Nephron progenitor cell (in vitro differentiated cells): ENCODE results near the gene C10orf143.

ENCODE experiments used
- DNase-seq: peaks from one replicate; pipeline ENCODE4 v3.0.0; 2021
- H3K27ac Mint-ChIP-seq: 2 replicates; pipeline ENCODE4 v1.8.0; 2021; ENCODE audit warnings: mild to moderate bottlenecking, moderate library complexity, mixed read lengths
- H3K27me3 Mint-ChIP-seq: 2 replicates; pipeline ENCODE4 v1.8.0; 2021; ENCODE audit warnings: mild to moderate bottlenecking, low read depth, mixed read lengths; ENCODE audit not compliant: poor library complexity
- H3K36me3 Mint-ChIP-seq: 2 replicates; pipeline ENCODE4 v1.8.0; 2021; ENCODE audit warnings: low read depth, mixed read lengths
- H3K4me1 Mint-ChIP-seq: 2 replicates; pipeline ENCODE4 v1.8.0; 2021; ENCODE audit warnings: mixed read lengths
- H3K4me3 Mint-ChIP-seq: 2 replicates; pipeline ENCODE4 v1.8.0; 2021; ENCODE audit warnings: mild to moderate bottlenecking, moderate library complexity, mixed read lengths
- H3K9me3 Mint-ChIP-seq: 2 replicates; pipeline ENCODE4 v1.8.0; 2021; ENCODE audit warnings: mild to moderate bottlenecking, moderate library complexity, mixed read lengths
- TF ChIP-seq, protein P1 (sequence below): fragments of 200-600 bp; sonication (generic); IDR thresholded peaks from 2 replicates; pipeline ENCODE4 v1.5.0; 2021; ENCODE audit warnings: antibody characterized with exemption

Gene C10orf143

DNA sequence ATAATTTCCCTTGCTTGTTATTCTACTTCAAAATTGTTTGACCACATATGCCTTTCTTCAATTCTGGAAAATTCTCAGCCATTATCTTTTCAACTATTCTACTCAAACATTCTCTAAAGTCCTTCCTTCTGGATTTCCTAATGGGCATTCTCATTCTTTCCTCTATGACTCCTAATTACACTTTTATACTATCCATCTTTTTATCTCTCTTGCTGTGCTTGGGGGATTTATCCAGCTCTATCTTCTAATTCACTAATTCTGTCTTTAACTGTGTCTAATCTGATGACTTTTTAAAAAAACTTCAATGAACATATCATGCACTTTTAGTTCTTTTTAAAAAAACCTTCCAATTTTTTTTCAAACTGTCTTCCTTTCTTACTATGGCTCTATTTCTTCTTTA is 38.4 kb downstream of the C10orf143 start:
- Mint-ChIP-seq H3K36me3 (peaks cover 5% of the 10 kb centered on the region), H3K27me3 (peaks cover 12% of the 10 kb centered on the region), H3K4me3 (no peak overlapping the region), H3K4me1 (no peaks in the 10 kb centered on the region), H3K9me3 (peaks cover 12% of the 10 kb centered on the region), H3K27ac (no peak overlapping the region)
- TF ChIP-seq, protein P1, sequence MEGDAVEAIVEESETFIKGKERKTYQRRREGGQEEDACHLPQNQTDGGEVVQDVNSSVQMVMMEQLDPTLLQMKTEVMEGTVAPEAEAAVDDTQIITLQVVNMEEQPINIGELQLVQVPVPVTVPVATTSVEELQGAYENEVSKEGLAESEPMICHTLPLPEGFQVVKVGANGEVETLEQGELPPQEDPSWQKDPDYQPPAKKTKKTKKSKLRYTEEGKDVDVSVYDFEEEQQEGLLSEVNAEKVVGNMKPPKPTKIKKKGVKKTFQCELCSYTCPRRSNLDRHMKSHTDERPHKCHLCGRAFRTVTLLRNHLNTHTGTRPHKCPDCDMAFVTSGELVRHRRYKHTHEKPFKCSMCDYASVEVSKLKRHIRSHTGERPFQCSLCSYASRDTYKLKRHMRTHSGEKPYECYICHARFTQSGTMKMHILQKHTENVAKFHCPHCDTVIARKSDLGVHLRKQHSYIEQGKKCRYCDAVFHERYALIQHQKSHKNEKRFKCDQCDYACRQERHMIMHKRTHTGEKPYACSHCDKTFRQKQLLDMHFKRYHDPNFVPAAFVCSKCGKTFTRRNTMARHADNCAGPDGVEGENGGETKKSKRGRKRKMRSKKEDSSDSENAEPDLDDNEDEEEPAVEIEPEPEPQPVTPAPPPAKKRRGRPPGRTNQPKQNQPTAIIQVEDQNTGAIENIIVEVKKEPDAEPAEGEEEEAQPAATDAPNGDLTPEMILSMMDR: no peak
- DNase-seq: no peak

DNA sequence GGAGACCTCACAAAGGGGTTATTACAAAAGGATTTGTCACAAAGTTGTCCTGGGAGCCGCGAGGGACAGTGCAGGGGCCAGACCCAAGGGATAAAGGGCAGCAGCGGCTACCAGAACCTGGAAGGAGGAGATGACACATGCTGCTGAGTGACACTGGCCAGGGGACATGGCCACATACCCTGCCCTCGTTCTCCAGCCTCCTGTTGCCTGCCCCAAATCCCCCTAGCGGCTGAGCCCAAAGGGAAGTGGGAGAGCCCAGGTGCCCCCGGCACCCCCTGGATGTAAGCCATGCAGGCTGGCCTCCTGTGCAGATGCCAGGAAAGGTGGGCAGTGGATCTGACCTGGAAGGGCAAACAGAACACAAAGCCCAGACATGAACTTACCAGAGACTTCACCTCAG is 42.7 kb downstream of the C10orf143 start:
- Mint-ChIP-seq H3K4me1 (no peaks in the 10 kb centered on the region), H3K27ac (no peak overlapping the region), H3K36me3 (peaks cover under 1% of the 10 kb centered on the region), H3K27me3 (peaks cover 12% of the 10 kb centered on the region), H3K4me3 (no peak overlapping the region), H3K9me3 (peaks cover 9% of the 10 kb centered on the region)
- no peak for DNase-seq
- TF ChIP-seq, protein P1: no peak

DNA sequence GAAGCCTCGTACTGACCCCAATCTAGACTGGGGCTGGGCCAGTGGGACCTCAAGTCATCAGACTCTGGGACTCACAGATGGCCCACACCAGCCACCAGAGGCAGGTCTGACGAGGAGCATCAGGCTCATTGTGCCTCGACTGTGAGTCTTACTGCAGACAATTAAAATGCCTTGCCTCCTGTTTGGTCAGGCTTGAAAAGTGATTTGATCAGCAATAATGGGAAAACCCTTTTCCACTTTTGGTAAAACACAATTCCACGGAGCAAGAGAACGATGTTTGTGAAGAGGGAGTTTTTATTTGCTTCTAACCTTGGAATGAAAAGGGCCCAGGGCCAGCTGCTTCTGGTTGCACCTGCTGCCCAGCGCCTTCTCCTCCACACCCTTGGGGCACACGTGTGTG is 43.9 kb downstream of the C10orf143 start:
- Mint-ChIP-seq H3K4me3 (no peak overlapping the region), H3K27me3 (peaks cover 12% of the 10 kb centered on the region), H3K27ac (no peak overlapping the region), H3K36me3 (no peaks in the 10 kb centered on the region), H3K9me3 (no peaks in the 10 kb centered on the region), H3K4me1 (no peaks in the 10 kb centered on the region)
- no peak for DNase-seq
- TF ChIP-seq, protein P1: no peak

DNA sequence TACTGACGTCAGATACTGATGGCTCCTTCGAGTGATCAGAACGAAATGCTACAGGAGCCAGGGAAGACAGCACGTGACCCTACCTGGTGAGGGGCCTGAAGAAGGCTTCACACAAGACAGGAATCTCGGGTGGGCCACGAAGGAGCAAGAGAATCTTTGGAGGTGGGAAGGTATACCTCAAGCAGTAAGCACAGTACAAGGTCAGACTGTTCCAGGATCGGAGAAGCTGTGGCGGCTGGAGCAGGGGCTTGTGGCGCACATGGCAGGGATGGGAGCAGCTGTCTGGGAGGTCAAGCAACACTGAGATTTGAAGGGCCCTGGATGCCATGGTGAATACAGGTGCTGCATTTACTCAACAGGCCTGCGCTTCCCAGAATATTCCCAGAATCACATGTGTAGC is 45.4 kb downstream of the C10orf143 start:
- no peaks in the 10 kb centered on the region for H3K4me1 Mint-ChIP-seq
- no peaks in the 10 kb centered on the region for H3K9me3 Mint-ChIP-seq
- no peak for DNase-seq
- no peak overlapping the region for H3K4me3 Mint-ChIP-seq
- H3K27ac Mint-ChIP-seq: no peak overlapping the region
- peaks cover 12% of the 10 kb centered on the region for H3K27me3 Mint-ChIP-seq
- TF ChIP-seq, protein P1: no peak
- H3K36me3 Mint-ChIP-seq: no peaks in the 10 kb centered on the region

DNA sequence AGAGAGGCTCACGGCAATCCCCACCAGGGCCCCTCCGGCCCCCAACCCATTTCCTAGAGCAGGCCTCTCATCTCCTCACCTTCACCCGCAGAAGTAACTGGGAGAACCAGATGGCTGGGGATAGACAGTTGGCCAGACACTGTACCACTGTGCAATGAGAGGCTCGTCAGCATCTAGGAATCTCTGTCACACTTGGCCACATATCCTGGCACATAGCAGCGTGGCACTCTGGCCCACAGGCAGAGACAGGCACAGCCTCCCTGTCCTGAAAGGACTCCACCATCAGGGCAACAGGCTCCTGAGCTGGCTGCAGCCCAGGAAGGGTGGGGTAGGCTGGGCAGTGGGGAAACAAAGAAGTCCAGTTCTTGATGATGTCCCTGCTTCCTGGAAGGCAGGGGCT is 45.8 kb downstream of the C10orf143 start:
- H3K9me3 Mint-ChIP-seq: no peaks in the 10 kb centered on the region
- H3K4me3 Mint-ChIP-seq: no peak overlapping the region
- H3K27ac Mint-ChIP-seq: no peak overlapping the region
- H3K27me3 Mint-ChIP-seq: peaks cover 10% of the 10 kb centered on the region
- no peaks in the 10 kb centered on the region for H3K4me1 Mint-ChIP-seq
- H3K36me3 Mint-ChIP-seq: no peaks in the 10 kb centered on the region
- DNase-seq: no peak
- TF ChIP-seq, protein P1: no peak

DNA sequence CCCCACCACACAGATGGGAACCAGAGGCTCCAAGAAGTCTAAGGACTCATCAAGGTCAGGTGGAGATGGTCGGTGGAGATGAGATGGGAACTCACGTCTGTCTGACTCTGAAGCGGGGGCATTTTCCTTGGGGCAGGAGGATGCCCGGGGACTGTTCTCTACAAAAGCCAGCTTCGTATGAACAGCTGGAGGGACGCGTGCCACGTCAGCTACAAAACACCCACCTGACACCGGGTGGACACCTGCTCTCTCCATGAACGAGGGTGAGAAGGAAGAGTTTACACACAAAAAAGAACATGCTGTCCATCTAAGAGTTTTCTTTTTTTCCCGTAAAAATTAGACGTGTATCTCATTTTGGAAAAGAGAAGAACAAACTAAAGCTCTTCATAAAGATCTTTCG is 47.7 kb downstream of the C10orf143 start:
- Mint-ChIP-seq H3K4me3 (no peak overlapping the region), H3K36me3 (no peaks in the 10 kb centered on the region), H3K27me3 (peaks cover 8% of the 10 kb centered on the region), H3K4me1 (no peaks in the 10 kb centered on the region), H3K9me3 (no peaks in the 10 kb centered on the region), H3K27ac (no peak overlapping the region)
- DNase-seq: no peak
- TF ChIP-seq, protein P1: no peak
